HG03060 (cell line): Measurements from ENCODE around the gene TRIM65.
A peak's percentile ranks its signal among the peaks of the same experiment; 100 is the strongest.

Source experiments
- ATAC-seq: cut with Tn5 transposase; IDR thresholded peaks from one replicate; pipeline ENCODE4 v1.9.1; 2021; ENCODE audit warnings: low read depth, moderate number of reproducible peaks; ENCODE audit not compliant: unreplicated experiment

Gene TRIM65

GRCh38 chr17:75896415-75897159 lies at the start of gene TRIM65:
TSS of gene TRIM65 (minus strand) at chr17:75896951. CDS start at chr17:75896937, 14 bp downstream.
- ATAC-seq = no peak

DNA sequence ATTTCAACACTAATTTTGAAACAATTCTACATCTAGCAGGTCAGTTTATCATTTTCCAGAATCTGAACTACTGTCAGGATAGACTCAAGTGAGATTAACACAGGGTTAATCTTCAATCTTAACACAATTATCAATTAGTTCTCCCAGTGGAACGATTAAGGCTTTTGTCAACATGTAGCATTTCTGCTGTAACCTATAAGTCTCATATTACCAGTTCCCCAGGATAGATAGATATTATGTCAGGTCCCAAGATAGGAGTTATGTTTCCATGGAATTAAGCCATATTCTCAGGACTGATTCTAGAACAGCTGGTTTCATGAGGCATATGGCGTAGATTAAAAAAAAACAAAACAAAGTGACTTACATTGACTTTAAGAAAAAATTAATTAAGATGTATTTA lies 48.5 kb upstream of the TRIM65 start:
- ATAC-seq = no peak

GRCh38 chr17:75943491-75943890 lies 46.7 kb upstream of the TRIM65 start:
- no peak for ATAC-seq

- ATAC-seq = no peak
Measured at GRCh38 chr17:75942473-75942872, 45.7 kb upstream of the TRIM65 start.

GRCh38 chr17:75941442-75941819 lies 44.7 kb upstream of the TRIM65 start:
- ATAC-seq = no peak

- ATAC-seq = peak; percentile 79
Measured at GRCh38 chr17:75940727-75941441, 44.1 kb upstream of the TRIM65 start, which contains the start of gene FBF1. TSS of gene FBF1 (minus strand) at chr17:75941042. CDS start at chr17:75938149, 2,893 bp downstream.

DNA sequence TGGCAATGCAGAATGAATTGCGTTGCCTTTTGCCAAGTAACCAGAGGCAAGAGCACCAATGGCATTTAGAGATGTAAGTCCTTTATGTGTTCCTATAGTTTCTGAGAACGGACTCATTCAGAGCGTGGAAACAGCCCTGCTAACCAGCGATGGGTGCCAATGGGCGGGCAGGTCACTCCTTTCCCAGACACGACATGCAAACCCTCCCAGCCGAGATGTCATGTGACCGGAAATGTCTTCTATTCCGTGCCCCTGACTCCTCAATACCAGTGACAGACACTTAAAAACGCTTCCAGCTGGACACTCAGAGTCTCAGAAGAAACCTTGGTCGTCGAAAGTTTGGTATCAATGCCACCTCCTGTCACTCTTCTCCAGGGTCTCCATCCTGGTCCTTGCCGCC lies 40.9 kb upstream of the TRIM65 start:
- ATAC-seq = no peak

DNA sequence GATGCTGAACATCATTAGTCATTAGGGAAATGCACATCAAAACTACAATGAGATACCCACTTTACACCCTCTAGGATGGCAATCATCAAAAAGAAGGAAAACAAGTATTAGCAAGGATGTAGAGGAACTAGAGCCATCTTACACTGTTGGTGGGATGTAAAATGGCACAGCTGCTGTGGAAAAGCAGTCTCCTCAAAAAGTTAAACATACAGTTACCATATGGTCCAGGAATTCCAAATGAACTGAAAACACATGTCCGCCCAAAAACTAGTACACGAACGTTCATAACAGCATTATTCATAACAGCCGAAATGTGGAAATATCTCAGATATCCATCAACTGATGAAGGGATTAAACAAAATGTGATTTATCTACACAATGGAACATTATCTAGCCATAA lies 37.1 kb upstream of the TRIM65 start:
- no peak for ATAC-seq

GRCh38 chr17:75932852-75933251 lies 36.1 kb upstream of the TRIM65 start:
- no peak for ATAC-seq

- no peak for ATAC-seq
Measured at GRCh38 chr17:75931062-75931461, 34.3 kb upstream of the TRIM65 start.

DNA sequence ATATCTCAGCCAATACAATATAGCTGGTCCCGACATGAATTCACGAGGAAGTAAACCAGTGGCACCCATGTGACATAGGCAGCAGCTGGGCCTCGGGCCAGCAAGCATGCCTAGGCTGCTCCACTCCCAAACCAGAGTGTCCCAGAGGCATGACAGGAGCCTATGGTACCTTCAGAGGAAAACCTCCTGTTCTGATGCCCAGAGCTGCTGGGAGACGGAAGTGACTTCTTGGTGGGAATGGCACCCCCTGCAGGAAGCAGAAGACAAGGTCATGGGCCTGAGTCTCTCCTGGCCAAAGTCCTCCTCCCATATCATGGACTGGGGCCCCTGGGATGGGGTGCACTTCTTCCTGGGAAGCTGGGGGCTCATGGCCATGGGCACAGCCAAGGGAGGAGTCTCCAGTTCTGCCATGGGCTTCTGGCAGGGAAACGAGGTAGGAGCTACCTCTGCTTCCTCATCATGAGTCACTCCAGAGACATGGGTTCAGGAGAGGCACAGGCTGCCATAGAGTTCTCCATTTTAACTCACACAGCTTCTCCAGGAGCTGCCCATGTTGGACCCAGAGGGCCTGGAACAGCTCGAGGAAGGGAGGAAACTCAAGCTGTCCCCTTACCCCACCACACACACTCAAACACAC lies 30.7 kb upstream of the TRIM65 start:
- ATAC-seq = no peak

DNA sequence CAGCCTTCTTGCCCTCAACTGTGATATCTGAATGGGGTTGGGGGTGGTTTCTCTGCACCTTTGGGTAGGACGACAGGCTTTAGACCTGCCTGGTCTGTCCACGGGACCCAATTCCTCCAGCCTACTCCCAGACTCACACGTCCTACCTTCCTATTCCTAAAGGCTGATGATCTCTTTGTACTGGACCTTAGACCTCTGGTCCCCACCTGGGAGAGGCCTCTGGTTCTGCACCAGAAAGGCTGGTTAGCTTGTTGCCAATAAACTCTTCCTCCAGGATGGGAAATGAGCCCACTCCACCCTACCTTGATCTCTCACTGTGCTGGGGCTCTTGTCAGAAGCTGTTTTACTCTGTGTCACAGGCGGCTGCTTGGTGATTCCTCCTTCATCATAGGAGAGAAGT lies 29.7 kb upstream of the TRIM65 start:
- no peak for ATAC-seq

DNA sequence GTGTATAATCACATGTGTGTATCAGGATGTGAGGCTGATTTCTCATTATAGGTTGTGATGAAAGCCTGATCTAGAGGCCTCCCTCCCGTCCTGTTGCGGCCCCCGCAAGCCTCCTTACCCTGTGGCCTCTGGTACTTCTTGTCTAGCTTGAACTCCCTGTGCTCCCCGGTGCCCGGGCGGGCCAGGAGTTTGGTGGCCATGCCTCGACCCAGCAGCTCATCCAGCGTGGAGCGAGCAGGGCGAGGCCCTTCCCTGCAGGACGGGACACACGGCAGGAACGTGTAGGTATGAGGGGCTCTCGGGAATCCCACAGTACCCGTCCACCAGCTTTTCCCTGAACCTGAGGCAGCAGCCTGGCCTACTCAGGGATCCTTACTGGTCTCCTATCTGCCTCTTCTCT lies 29.2 kb upstream of the TRIM65 start:
- ATAC-seq = no peak

GRCh38 chr17:75925103-75925502 lies 28.4 kb upstream of the TRIM65 start:
- no peak for ATAC-seq

DNA sequence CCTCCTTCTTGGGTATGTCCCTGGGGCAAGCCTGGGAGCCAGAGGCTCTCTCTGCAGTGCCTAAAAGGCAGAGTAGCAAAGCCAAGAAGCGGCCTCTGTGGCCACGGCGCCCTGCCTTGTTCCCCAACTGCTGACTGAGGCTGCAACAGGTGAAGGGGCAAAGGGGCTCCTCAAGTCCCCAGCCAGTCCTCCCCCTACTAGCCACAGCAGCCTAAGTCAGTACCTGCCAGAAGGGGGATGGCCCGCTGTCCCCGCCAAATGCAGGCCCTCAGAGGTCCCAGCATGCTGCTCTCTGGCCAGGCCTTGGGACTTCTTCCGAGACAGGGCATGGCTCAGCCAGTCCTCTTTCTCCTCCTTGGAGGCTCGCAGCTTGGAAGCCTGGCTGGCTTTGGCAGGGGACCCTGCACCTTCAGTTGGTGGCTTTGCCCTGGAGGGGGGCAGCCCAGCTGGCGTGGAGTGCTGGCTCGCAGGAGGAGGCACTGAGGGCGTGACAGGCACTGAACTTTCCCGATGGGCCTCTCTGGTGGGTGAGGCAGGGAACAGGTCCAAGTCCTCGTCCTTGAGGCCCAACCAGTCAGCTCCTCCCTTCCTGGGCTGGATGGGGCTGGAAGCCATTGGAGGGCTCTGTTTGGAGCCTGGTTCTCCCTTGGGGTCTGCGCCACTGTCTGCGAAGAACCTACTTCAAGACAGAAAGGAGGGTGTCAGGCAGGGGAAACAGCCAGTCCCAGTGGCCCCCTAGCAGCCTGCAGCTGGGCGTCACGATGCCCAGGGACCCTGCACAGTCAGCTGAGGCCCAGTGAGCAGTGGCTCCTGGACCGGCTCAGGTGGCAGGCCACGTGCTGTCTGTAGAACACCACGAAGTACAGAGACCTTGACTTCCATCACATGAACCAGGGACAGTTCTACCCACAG lies 26.5 kb upstream of the TRIM65 start:
- no peak for ATAC-seq

GRCh38 chr17:75922173-75922961 lies 25.6 kb upstream of the TRIM65 start:
- no peak for ATAC-seq

DNA sequence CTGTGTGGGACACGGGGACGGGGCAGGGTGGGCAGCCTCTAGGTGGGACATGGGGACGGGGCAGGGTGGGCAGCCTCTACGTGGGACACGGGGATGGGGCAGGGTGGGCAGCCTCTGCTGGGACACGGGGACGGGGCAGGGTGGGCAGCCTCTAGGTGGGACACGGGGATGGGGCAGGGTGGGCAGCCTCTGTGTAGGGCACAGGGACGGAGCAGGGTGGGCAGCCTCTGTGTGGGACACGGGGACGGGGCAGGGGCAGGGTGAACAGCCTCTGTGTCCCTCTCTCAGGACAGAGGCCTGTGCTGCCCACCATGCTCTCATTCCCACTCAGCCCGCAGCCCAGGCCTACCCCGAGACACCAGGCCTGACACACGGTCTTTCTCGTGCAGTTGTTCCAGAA lies 24.8 kb upstream of the TRIM65 start:
- no peak for ATAC-seq

DNA sequence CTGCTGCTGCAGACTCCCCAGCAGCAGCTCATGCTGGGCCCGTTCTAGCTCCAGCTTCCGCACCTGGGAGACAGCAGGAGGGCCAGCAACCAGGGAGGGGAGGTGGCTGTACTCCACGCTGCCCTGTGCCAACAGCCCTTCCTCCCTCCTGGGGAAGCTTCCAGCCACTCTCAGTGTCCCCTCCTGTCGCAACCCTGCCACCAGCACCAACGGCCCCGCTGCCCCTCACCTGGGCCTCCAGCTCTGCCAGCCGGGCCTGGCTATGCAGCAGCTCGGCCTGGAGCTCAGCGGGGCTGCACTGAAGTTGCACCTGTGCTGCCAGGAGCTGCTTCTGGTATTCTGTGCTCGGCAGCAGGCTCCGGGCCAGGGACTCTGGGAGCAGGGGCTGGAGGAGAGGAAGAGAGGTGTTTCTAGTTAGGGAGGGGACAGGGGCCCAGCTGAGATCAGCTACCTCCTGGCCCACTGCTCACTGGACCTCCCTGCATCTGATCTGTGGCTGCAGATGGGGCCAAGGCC lies 23.4 kb upstream of the TRIM65 start:
- ATAC-seq = no peak

GRCh38 chr17:75919611-75920010 lies 22.9 kb upstream of the TRIM65 start:
- no peak for ATAC-seq
